GM12874 (cell line): Measurements from ENCODE around the gene ZNF438.

Source experiments
- TF ChIP-seq, protein P1 (sequence below): IDR thresholded peaks from 2 replicates; pipeline ENCODE4 v1.5.1; 2011; ENCODE audit warnings: low read depth, mild to moderate bottlenecking, control low read depth, low read length, moderate library complexity; ENCODE audit not compliant: insufficient read depth

Gene ZNF438

GRCh38 chr10:31018356-31018750 is 13.3 kb downstream of the ZNF438 start:
- TF ChIP-seq, protein P1, sequence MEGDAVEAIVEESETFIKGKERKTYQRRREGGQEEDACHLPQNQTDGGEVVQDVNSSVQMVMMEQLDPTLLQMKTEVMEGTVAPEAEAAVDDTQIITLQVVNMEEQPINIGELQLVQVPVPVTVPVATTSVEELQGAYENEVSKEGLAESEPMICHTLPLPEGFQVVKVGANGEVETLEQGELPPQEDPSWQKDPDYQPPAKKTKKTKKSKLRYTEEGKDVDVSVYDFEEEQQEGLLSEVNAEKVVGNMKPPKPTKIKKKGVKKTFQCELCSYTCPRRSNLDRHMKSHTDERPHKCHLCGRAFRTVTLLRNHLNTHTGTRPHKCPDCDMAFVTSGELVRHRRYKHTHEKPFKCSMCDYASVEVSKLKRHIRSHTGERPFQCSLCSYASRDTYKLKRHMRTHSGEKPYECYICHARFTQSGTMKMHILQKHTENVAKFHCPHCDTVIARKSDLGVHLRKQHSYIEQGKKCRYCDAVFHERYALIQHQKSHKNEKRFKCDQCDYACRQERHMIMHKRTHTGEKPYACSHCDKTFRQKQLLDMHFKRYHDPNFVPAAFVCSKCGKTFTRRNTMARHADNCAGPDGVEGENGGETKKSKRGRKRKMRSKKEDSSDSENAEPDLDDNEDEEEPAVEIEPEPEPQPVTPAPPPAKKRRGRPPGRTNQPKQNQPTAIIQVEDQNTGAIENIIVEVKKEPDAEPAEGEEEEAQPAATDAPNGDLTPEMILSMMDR: no peak

- TF ChIP-seq, protein P1: no peak
Observed at GRCh38 chr10:31017534-31018355, 13.9 kb downstream of the ZNF438 start.

DNA sequence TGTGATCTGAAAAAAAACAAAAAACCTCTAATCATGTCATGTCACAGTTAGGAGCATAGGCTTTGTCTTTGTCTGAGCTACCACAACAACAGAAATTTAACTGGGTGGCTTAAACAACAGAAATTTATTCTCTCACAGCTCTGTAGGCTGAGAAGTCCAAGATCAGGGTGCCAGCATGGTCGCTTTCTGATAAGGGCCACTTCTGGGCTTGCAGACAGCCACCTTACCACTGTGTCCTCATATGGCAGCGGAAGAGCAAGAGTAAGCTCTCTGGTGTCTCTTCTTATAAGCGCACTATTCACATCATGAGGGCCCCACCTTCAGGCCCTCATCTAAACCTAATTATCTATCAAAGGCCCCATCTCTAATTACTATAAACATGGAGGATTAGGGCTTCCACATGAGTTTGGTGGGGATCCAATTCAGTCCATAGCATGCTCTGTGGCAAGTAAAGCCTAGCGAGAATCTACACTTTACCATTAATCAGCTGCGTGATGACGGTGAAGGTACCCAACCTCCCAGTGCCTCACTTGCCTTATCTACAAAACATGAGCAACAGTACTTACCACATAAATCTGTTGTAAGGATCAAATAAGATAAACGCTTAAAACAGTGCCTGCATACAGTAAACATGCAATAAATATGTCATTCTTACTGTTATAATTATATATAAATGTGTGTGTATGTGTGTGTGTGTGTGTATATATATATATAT is 17.3 kb downstream of the ZNF438 start:
- TF ChIP-seq, protein P1: no peak

DNA sequence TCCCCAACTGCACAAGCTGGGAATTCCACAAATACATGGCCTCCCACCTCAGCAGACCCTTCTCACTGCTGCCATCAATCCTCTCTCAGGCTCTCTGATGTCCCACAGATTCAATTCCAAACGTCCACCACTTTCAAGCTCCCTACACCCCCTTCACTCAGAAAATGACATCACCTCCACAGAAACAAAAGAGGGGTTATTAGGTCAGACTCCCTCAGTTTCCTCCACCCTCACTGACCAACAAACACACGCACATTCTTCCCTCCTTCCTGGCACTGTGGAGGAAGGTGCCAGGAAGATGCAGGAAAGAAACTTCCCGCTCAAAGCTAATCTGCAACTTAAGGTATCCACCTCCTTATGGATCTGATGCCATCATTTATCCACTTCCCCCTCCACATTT is 18.3 kb downstream of the ZNF438 start:
- TF ChIP-seq, protein P1: no peak

DNA sequence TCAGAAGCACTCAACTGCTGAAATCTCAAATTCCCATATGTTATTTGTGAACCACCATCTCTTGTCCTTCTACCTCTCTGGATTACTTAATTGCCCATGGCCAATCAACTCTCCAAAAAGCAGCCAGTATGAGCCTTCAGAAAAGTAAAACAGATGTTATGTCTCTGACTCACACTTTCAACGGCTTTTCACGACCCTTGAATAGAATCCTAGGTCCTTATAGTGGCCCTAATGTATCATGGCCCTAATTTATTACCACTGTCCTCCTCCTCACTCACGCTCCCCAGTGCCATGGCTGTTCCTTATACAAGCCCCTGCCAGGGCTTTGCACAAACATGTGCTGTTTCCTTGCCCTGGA is 20.0 kb downstream of the ZNF438 start:
- TF ChIP-seq, protein P1: no peak

GRCh38 chr10:31011017-31011664 is 20.5 kb downstream of the ZNF438 start:
- TF ChIP-seq, protein P1: no peak

GRCh38 chr10:31010062-31010461 is 21.6 kb downstream of the ZNF438 start:
- TF ChIP-seq, protein P1: no peak
